Hepatocyte (in vitro differentiated cells): Measurements from ENCODE around the gene ICA1. TPM values are rescaled to one million over a fixed set of nuclear protein-coding genes. Genes with fewer than 3 reads are reported as not detected.

Source experiments
- DNase-seq: peaks from one replicate; pipeline ENCODE4 v3.0.0-alpha.2; 2016; ENCODE audit warnings: low spot score
- H2AFZ ChIP-seq: fragments of 200-600 bp; sonication (generic); 2 replicates; pipeline ENCODE4 v1.6.0; 2016; ENCODE audit warnings: antibody characterized with exemption, mild to moderate bottlenecking
- H3K27ac ChIP-seq: fragments of 200-600 bp; sonication (generic); 2 replicates; pipeline ENCODE4 v1.5.1; 2016; ENCODE audit warnings: mild to moderate bottlenecking
- H3K27me3 ChIP-seq: fragments of 200-600 bp; sonication (generic); 2 replicates; pipeline ENCODE4 v1.6.1; 2016
- H3K36me3 ChIP-seq: fragments of 200-600 bp; sonication (generic); replicated peaks from 2 replicates; pipeline ENCODE4 v1.5.1; 2016; ENCODE audit warnings: low read depth; ENCODE audit not compliant: insufficient read depth
- H3K4me1 ChIP-seq: fragments of 200-600 bp; sonication (generic); 2 replicates; pipeline ENCODE4 v1.5.1; 2016; ENCODE audit warnings: mild to moderate bottlenecking, moderate library complexity; ENCODE audit not compliant: insufficient read depth
- H3K4me2 ChIP-seq: fragments of 200-600 bp; sonication (generic); 2 replicates; pipeline ENCODE4 v1.6.0; 2016
- H3K4me3 ChIP-seq: fragments of 200-600 bp; sonication (generic); 2 replicates; pipeline ENCODE4 v1.5.1; 2016; ENCODE audit warnings: mild to moderate bottlenecking
- H3K79me2 ChIP-seq: fragments of 200-600 bp; sonication (generic); 2 replicates; pipeline ENCODE4 v1.6.0; 2017; ENCODE audit warnings: mild to moderate bottlenecking
- H3K9me2 ChIP-seq: fragments of 200-600 bp; sonication (generic); replicated peaks from 2 replicates; pipeline ENCODE4 v1.6.0; 2017; ENCODE audit warnings: mild to moderate bottlenecking; ENCODE audit not compliant: insufficient read depth
- H3K9me3 ChIP-seq: fragments of 200-600 bp; sonication (generic); 2 replicates; pipeline ENCODE4 v1.5.1; 2016; ENCODE audit warnings: low read depth, mild to moderate bottlenecking
- H4K20me1 ChIP-seq: fragments of 200-600 bp; sonication (generic); 2 replicates; pipeline ENCODE4 v1.6.0; 2016; ENCODE audit warnings: mild to moderate bottlenecking; ENCODE audit not compliant: insufficient read depth, poor library complexity, severe bottlenecking
- CTCF ChIP-seq: fragments of 200-600 bp; sonication (generic); IDR thresholded peaks from 2 replicates; pipeline ENCODE4 v1.5.1; 2016; ENCODE audit warnings: antibody characterized with exemption, mild to moderate bottlenecking; ENCODE audit not compliant: poor library complexity
- EZH2 ChIP-seq: fragments of 200-600 bp; sonication (generic); IDR thresholded peaks from 2 replicates; pipeline ENCODE4 v1.6.1; 2016; ENCODE audit warnings: antibody characterized with exemption, mild to moderate bottlenecking, borderline replicate concordance
- EZH2phosphoT487 ChIP-seq: fragments of 200-600 bp; sonication (generic); IDR thresholded peaks from one replicate; pipeline ENCODE4 v1.6.1; 2018; ENCODE audit warnings: antibody characterized with exemption, mild to moderate bottlenecking, low read depth, moderate library complexity; ENCODE audit not compliant: unreplicated experiment, severe bottlenecking
- WGBS: methylation state at CpG from one replicate; pipeline ENCODE4 v1.1.6; 2016; ENCODE audit warnings: low lambda C conversion rate; ENCODE audit errors: missing lambda C conversion rate; 5-methylcytosine and 5-hydroxymethylcytosine counted together
- polyA plus RNA-seq: library from polyadenylated mRNA; unstranded; fragments of >200 nt; fragmentation: Nextera tagmentation; extraction: Ambion mirVana; gene quantifications from 2 replicates; pipeline ENCODE4 v1.2.1, GENCODE V29; 2016
- total RNA-seq: library from RNA; depleted of rRNA; stranded (reverse); fragments of >200 nt; gene quantifications from 2 replicates; pipeline ENCODE4 v1.2.3, GENCODE V29; 2014

The ICA1 gene
- total and polyA plus RNA-seq, 2 experiments from 2014 or later = 32.9 to 40.1 TPM

- peak; percentile 62 for DNase-seq
- Histone ChIP-seq H3K4me3 (peak overlapping the region; percentile 34), H3K9me2 (no peaks in the 10 kb centered on the region), H3K27me3 (peaks cover 3% of the 10 kb centered on the region), H2AFZ (peak overlapping the region; percentile 38), H4K20me1 (no peaks in the 10 kb centered on the region), H3K4me1 (no peaks in the 10 kb centered on the region), H3K9me3 (no peaks in the 10 kb centered on the region), H3K27ac (peak overlapping the region; percentile 100), H3K4me2 (peak overlapping the region; percentile 85), H3K79me2 (peaks cover 27% of the 10 kb centered on the region), H3K36me3 (no peaks in the 10 kb centered on the region)
- 17% methylated on average over 29 of the region's 31 CpGs for WGBS
- TF ChIP-seq EZH2phosphoT487 = no peak
- TF ChIP-seq CTCF = no peak
- TF ChIP-seq EZH2 = no peak
Observed at GRCh38 chr7:8260871-8261694, 884 bp downstream of the ICA1 start.

- H3K9me3 ChIP-seq = no peaks in the 10 kb centered on the region
- no peaks in the 10 kb centered on the region for H3K4me1 ChIP-seq
- no peak for DNase-seq
- H3K27me3 ChIP-seq = peaks cover 3% of the 10 kb centered on the region
- no peak overlapping the region for H3K4me3 ChIP-seq
- TF ChIP-seq EZH2phosphoT487 (no peak), CTCF (no peak), EZH2 (no peak)
- H3K4me2 ChIP-seq = peak overlapping the region; percentile 85
- 82% methylated on average over 10 of the region's 10 CpGs for WGBS
- H3K36me3 ChIP-seq = no peaks in the 10 kb centered on the region
- no peaks in the 10 kb centered on the region for H4K20me1 ChIP-seq
- H3K27ac ChIP-seq = peak overlapping the region; percentile 100
- no peak overlapping the region for H2AFZ ChIP-seq
- H3K79me2 ChIP-seq = peaks cover 27% of the 10 kb centered on the region
- no peaks in the 10 kb centered on the region for H3K9me2 ChIP-seq
Observed at GRCh38 chr7:8259586-8260222, 2.3 kb downstream of the ICA1 start.

- 96% methylated on average over 1 of the region's 1 CpG for WGBS
- Histone ChIP-seq H3K9me3 (no peaks in the 10 kb centered on the region), H4K20me1 (no peaks in the 10 kb centered on the region), H3K4me1 (no peaks in the 10 kb centered on the region), H3K4me3 (no peak overlapping the region), H3K79me2 (peaks cover 27% of the 10 kb centered on the region), H3K27ac (no peak overlapping the region), H3K27me3 (peaks cover 3% of the 10 kb centered on the region), H3K9me2 (no peaks in the 10 kb centered on the region), H3K4me2 (no peak overlapping the region), H3K36me3 (no peaks in the 10 kb centered on the region), H2AFZ (no peak overlapping the region)
- TF ChIP-seq EZH2phosphoT487 (no peak), EZH2 (no peak), CTCF (no peak)
- DNase-seq = no peak
Observed at GRCh38 chr7:8258734-8259133, 3.2 kb downstream of the ICA1 start.
